Stimulated activated CD4-positive, alpha-beta T cell treated with anti-CD3 and anti-CD28 coated beads, Interleukin-12 subunit alpha, Interleukin-12 subunit beta, amount 100 ng/mL, for 4 hours (primary cell): ENCODE results near the gene CRYBA4.

ENCODE experiments used
- DNase-seq: peaks from one replicate; pipeline ENCODE4 v3.0.0-alpha.2; 2020

CRYBA4 gene

GRCh38 chr22:26621663-26622062 is at the start of gene CRYBA4:
Gene CRYBA4 (plus strand): TSS chr22:26621963. CDS start chr22:26622597, 634 bp downstream.
- DNase-seq: no peak

- no peak for DNase-seq
Observed at GRCh38 chr22:26573026-26573662, 48.6 kb upstream of the CRYBA4 start.

- DNase-seq: no peak
Observed at GRCh38 chr22:26574001-26574723, 47.6 kb upstream of the CRYBA4 start.

DNA sequence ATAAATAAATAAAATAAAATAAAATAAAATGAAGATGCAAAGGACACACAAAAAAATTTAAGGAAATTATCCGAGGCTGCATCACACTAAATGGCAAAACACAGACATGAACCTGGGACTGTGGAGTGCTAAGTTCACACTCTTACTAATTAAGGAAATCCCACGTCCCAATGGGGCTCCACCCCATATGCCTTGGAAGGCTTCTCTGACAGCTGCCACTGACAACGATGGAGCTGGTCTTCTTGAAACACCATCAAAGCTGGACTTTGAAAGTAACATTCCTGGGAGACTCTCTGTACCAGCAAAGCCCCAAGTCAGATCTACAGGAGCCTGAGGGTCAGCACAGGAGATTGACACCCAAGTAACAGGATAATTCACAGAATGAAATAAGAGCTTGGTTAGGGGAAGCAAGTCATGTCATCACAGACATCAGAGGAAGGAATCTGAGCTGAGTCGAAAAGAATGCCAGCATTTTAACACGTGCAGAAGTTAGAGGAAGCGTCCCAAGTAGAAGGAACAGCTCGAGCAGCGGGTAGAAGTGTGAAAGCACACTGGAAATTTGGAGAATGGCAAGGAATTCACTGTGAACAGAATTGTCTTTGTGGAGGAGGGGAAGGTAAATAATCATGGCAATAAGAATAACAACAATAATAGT is 45.6 kb upstream of the CRYBA4 start:
- no peak for DNase-seq

DNA sequence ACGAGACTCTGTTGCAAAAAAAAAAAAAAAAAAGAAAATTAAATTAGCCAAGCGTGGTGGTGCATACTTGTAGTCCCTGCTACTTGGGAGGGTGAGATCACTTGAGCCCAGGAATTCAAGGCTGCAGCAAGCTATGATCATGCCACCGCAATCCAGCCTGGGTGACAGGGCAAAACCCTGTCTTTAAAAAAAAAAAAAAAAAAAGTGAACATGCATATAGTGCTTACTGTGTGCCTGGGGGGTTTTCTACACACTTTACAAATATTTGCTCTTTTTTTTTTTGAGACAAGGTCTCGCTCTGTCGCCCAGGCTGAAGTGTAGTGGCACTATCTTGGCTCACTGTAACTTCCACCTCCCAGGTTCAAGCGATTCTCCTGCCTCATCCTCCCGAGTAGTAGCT is 44.7 kb upstream of the CRYBA4 start:
- DNase-seq: no peak

GRCh38 chr22:26579331-26579886 is 42.4 kb upstream of the CRYBA4 start:
- peak; percentile 33 for DNase-seq

GRCh38 chr22:26580240-26580962 is 41.4 kb upstream of the CRYBA4 start:
- no peak for DNase-seq

GRCh38 chr22:26581026-26581425 is 40.7 kb upstream of the CRYBA4 start:
- DNase-seq: no peak

DNA sequence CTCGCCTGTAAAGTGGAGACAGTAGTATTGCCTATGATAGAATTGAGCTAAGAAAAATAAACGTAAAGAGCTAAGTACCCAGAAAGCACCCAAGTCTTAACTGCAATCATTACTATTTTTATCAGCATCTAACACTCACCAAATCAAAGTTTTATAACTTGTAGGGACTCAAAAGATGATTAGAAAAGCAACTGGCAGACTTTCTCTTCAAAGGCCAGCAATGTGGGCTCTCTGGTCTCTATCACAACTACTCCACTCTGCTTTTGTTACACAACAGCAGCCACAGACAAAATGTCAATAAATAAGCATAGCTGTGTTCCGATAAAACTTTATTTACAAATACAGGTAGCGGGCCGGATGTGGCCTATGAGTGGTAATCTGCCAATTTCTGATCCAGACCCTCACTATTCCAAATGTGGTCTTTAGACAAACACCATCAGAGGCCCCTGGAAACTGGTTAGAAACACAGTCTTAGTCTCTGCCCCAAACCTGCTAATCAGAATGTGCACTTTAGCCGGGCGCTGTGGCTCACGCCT is 40.1 kb upstream of the CRYBA4 start:
- DNase-seq: no peak

- no peak for DNase-seq
Observed at GRCh38 chr22:26584010-26584409, 37.8 kb upstream of the CRYBA4 start.

DNA sequence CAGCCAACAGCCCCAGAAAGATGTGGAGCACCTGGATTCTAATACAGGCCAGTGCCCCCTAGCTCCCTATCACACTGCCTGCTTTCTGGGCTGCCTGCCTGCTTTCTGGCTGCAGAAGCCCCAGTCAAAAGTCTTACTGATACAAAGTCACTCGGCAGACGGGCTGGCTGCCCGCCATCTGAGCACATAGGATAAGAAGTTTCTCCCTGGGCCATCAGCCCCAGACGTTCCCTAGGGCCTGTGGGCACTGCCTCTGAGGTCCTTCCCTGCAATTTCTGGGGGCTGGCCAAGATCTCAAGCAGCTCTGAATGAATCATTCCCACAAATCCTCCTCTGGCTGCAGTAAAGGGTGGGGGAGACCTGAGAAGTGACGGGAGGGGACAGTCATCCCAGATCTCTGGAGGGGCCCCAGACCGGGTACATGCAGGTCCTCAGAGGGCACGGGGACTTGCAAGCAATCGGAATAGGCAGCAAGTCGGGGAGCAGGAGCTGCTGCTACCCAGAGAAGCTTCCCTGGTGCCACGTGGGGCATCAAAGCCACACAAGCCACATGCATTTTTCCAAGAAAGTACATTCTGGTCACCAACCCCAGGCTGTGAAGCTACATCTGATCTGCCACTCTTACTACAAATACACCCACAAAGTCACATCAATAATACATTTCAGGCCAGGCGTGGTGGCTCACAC is 36.5 kb upstream of the CRYBA4 start:
- DNase-seq: no peak

DNA sequence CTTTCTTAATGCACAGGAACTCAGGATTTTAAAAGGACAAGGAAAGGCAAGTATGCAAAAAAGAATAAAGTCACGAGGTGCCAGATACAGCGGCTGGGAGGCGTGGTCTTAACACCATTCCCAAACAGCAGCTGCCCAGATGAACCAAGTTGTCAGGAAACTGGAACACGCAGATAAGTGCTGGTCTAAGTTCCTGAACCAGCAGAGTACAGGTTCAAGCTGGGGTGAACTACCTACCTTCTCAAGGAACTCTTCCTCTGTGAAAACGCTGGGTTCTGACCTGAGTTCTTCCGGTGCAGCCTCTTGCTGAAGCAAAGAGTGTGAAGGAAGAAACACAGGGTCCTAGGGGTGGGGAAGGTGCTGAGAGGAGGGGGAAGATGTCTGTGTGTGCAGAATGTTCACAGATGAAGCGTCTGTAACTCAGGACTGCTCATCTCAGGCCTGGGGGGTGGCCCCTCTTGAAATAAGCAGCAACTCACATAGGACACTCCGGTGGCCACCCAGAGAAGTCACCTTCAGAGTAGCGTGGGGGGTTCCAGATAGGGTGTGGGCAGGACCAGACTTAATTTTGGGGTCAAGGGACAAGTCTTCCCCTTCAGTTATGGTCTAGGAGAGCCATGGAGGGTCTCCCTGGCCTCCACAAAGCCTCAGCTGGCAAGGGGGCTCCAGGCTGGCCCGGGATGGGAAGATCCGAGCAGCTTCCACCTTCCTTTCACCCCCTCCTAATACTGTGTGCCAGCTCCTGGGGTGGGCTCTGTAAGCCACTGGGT is 35.0 kb upstream of the CRYBA4 start:
- DNase-seq: no peak

- no peak for DNase-seq
Observed at GRCh38 chr22:26587991-26588613, 33.7 kb upstream of the CRYBA4 start.

- no peak for DNase-seq
Observed at GRCh38 chr22:26588729-26589366, 32.9 kb upstream of the CRYBA4 start.

GRCh38 chr22:26589367-26589844 is 32.4 kb upstream of the CRYBA4 start:
- DNase-seq: peak; percentile 37

DNA sequence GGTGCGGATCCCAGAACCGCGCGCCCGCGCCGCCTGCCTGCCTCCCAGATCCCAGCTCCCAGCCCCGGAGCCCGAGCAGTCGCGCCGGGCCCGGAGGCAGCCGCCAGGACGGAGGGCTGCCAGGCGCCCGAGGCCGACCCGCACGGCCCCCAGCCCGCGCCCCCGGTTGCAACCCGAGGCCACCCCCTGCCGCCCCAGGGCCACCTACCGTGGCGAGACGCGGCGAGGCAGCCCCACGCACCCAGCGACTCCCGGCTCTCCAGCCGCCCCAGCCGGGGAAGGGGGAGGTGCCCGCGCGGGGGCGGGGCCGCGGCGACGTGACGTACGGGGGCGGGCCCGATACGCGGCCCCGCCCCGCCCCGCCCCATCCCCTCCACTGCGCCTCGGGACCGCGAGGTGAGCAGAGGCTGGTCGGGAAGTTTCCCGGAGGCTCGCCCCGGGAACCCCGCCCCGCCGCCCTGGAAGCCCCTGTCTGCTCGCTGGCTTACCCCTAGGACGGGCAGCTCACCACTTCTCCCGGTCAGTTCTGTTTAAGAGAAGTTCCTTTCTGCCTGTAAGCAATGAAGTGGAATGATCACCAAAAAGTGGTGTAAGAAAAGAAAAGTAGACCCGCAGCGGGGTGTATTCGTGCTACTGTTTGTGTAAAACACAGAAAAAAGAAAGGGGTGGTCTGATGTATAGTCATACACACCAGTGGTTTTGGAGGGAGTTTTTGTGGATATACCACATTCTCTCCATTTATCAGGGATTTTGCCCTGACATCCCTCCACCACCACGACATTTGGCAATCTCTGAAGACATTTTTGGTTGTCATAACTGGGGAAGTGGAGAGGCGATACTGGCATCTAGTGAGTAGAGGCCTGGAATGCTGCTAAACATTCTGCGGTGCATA is 31.7 kb upstream of the CRYBA4 start, which contains the start of gene TPST2:
TSS of gene TPST2 (minus strand) at position 288 of the 892 bp plus-strand sequence. CDS start 48,502 bp downstream, outside the sequence.
- peak; percentile 78 for DNase-seq

DNA sequence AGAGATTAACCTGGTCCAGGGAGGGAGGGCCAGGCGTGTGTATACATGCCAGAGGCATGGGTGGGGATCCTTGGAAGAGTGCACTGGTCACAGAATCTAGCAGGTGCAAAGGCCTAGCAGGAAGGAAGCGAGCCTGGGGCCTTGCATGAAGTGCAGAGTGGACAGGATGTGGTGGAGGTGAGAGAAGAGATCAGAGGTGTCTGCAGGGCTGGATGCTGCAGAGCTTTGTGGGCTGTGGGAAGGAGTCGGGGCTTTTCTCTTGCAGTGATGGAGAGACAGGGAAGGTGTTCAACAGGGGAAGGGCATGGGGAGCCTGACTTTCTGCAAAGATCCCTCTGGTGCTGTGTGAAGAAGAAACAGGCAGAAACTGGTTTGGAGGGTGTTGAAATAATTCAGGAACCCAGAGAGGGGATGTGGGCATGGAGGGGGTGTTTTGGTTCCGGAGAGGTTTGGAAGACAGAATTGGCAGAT is 29.3 kb upstream of the CRYBA4 start:
- DNase-seq: no peak

GRCh38 chr22:26593763-26594162 is 28.0 kb upstream of the CRYBA4 start:
- DNase-seq: no peak

DNA sequence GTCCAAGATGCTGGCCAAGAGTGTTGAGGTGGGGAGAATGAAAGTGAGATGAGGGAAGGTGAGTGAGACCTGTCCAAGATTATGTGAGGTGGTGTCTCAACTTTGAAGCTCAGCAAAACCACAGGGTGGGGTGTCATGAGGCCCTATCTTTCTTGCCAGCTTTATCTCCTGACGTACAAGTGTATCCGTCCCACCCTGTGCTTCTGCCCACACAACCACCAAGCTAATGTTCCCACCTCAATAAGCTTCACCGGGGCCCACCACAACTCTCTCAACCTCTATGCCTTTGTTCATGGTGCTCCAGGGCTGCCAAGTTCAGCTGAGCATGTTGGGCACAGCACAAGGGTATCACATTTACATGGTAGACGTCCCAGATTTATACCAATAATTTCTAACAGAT is 24.7 kb upstream of the CRYBA4 start:
- no peak for DNase-seq
